Measurements from ENCODE around the gene CDHR5. TPM values are rescaled to one million over a fixed set of nuclear protein-coding genes. Genes with fewer than 3 reads are reported as not detected.

The CDHR5 gene
- total RNA-seq, 1 donor from 2014 or later = 1.0 TPM

DNA sequence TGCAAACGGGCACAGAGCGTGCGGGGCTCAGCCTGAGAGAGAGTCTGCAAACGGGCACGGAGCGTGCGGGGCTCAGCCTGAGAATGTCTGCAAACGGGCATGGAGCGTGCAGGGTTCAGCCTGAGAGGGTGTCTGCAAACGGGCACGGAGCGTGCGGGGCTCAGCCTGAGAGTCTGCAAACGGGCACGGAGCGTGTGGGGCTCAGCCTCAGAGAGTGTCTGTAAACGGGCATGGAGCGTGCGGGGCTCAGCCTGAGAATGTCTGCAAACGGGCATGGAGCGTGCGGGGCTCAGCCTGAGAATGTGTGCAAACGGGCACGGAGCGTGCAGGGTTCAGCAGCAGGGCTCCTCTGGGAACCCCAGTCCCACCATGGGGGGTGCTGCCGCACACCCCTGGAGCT lies 35.0 kb downstream of the CDHR5 start:
- Histone ChIP-seq H3K36me3 (ENCODE audit: control insufficient read depth in 3 of 3, insufficient read depth in 3 of 3, low read length in 3 of 3) (peaks cover 57 to 69% (median 62%) of the 10 kb centered on the region in 3 donors), H3K9me3 (ENCODE audit: control insufficient read depth in 3 of 3, low read length in 3 of 3) (no peaks in the 10 kb centered on the region), H3K27me3 (ENCODE audit: control insufficient read depth in 3 of 3, insufficient read depth in 3 of 3, low read length in 3 of 3) (no peaks in the 10 kb centered on the region), H3K27ac (ENCODE audit: low read depth, low read length) (no peak overlapping the region), H3K4me1 (ENCODE audit: control insufficient read depth in 3 of 3, insufficient read depth in 3 of 3, low read length in 3 of 3) (no peaks in the 10 kb centered on the region), H3K4me3 (ENCODE audit: low read length in 3 of 3) (no peak overlapping the region), H3K9ac (ENCODE audit: low read depth in 1 of 3, low read length in 3 of 3) (no peak overlapping the region)

DNA sequence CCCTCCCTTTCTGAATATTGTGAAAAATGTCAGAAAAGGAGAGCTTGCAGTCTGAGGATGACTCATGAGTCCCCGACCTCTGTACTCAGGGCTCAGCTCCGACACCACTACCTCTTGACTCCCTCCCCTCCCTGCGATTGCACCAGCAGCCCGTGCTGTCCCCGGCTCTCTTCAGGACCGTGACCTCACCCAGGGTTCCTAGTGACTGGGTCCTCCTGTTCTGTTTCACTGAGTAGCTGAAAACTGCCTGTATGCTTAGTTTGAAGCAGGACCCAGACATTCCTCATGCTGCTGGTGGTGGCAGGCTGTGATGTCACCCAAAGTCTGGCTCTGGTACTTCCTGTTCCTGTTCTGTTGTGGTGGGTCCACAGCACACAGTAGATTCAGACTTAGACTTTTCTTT lies 36.8 kb downstream of the CDHR5 start:
- no peaks in the 10 kb centered on the region for H3K9me3 ChIP-seq (ENCODE audit: control insufficient read depth in 3 of 3, low read length in 3 of 3)
- no peak overlapping the region for H3K4me3 ChIP-seq (ENCODE audit: low read length in 3 of 3)
- H3K4me1 ChIP-seq (ENCODE audit: control insufficient read depth in 3 of 3, insufficient read depth in 3 of 3, low read length in 3 of 3) = no peaks in the 10 kb centered on the region
- H3K9ac ChIP-seq (ENCODE audit: low read depth in 1 of 3, low read length in 3 of 3) = no peak overlapping the region
- H3K27ac ChIP-seq (ENCODE audit: low read depth, low read length) = no peak overlapping the region
- peaks cover 53 to 62% (median 59%) of the 10 kb centered on the region in 3 donors for H3K36me3 ChIP-seq (ENCODE audit: control insufficient read depth in 3 of 3, insufficient read depth in 3 of 3, low read length in 3 of 3)
- no peaks in the 10 kb centered on the region for H3K27me3 ChIP-seq (ENCODE audit: control insufficient read depth in 3 of 3, insufficient read depth in 3 of 3, low read length in 3 of 3)

DNA sequence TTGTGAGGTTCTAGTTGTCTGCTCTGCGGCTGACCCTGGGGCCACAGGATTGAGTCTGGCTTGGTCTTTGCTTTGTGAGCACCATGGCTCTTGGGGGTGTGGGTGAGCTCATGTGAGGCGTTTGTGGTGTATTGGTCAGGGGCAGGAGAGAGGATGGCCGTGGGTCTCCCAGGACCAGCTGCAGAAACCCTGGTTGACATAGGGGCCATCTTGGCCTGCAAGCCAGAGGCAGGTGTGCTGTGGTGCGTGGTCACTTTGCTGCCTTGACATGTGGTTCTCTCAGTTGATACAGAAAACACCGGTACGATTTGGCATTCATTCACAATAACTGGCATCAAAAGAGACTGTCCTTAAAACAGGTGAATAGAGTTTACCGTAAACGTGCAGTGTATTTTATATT lies 37.2 kb downstream of the CDHR5 start:
- Histone ChIP-seq H3K27ac (ENCODE audit: low read depth, low read length) (no peak overlapping the region), H3K9ac (ENCODE audit: low read depth in 1 of 3, low read length in 3 of 3) (no peak overlapping the region), H3K4me3 (ENCODE audit: low read length in 3 of 3) (no peak overlapping the region), H3K9me3 (ENCODE audit: control insufficient read depth in 3 of 3, low read length in 3 of 3) (no peaks in the 10 kb centered on the region), H3K36me3 (ENCODE audit: control insufficient read depth in 3 of 3, insufficient read depth in 3 of 3, low read length in 3 of 3) (peaks cover 49 to 58% (median 54%) of the 10 kb centered on the region in 3 donors), H3K27me3 (ENCODE audit: control insufficient read depth in 3 of 3, insufficient read depth in 3 of 3, low read length in 3 of 3) (no peaks in the 10 kb centered on the region), H3K4me1 (ENCODE audit: control insufficient read depth in 3 of 3, insufficient read depth in 3 of 3, low read length in 3 of 3) (no peaks in the 10 kb centered on the region)

DNA sequence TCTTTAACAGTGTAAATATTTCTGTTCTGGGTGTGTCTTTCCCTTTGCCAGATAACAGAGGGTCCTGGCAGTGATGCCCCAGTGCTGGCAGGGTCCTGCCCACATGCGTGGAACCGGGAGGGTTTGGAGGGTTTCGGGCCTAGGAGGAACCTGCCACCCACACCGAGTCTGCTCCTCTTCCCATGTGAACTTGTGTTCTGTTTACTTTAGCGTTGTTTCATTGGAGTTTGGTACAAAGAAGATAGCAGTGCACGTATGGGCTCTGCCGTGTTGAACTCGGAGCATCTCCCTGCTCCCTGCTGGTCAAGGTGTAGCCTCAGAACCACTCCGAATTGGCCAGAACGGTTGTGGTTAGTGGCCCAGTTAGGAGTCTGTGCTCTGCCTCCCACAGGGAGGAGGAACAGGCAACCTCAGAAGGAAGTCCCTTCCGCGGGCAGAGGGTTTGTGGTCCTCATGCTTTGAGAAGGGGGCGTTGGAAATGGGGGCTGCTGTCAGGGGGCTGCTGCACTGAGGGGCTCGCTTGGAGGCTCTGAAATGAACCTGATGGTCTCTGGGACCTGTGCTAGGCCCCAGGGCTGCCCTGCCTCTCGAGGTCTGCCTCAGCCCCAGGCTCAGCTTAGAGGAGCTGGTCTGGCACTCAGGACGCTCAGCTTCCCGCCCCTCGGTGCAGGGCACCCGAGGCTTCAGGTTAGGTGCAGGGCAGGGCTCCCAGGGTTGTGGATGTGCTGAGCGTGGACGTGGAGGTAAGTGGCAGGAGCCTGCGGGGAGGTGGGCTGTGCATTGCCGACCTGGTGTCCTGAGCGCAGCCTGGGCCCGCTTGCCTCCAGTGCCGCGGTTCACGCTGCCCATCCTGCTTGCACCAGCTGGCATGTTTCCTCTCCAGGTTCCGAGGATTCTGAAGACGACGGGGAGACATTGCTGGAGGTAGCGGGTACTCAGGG lies 38.1 kb downstream of the CDHR5 start:
- Histone ChIP-seq H3K9me3 (ENCODE audit: control insufficient read depth in 3 of 3, low read length in 3 of 3) (no peaks in the 10 kb centered on the region), H3K36me3 (ENCODE audit: control insufficient read depth in 3 of 3, insufficient read depth in 3 of 3, low read length in 3 of 3) (peaks cover 52 to 56% (median 56%) of the 10 kb centered on the region in 3 donors), H3K9ac (ENCODE audit: low read depth in 1 of 3, low read length in 3 of 3) (no peak overlapping the region), H3K4me3 (ENCODE audit: low read length in 3 of 3) (no peak overlapping the region), H3K27ac (ENCODE audit: low read depth, low read length) (no peak overlapping the region), H3K4me1 (ENCODE audit: control insufficient read depth in 3 of 3, insufficient read depth in 3 of 3, low read length in 3 of 3) (peaks cover 0 to 1% (median 0%) of the 10 kb centered on the region in 3 donors), H3K27me3 (ENCODE audit: control insufficient read depth in 3 of 3, insufficient read depth in 3 of 3, low read length in 3 of 3) (no peaks in the 10 kb centered on the region)

GRCh38 chr11:584287-584686 lies 40.5 kb downstream of the CDHR5 start:
- Histone ChIP-seq H3K36me3 (ENCODE audit: control insufficient read depth in 3 of 3, insufficient read depth in 3 of 3, low read length in 3 of 3) (peaks cover 37 to 42% (median 41%) of the 10 kb centered on the region in 3 donors), H3K27ac (ENCODE audit: low read depth, low read length) (no peak overlapping the region), H3K27me3 (ENCODE audit: control insufficient read depth in 3 of 3, insufficient read depth in 3 of 3, low read length in 3 of 3) (no peaks in the 10 kb centered on the region), H3K9ac (ENCODE audit: low read depth in 1 of 3, low read length in 3 of 3) (no peak overlapping the region), H3K9me3 (ENCODE audit: control insufficient read depth in 3 of 3, low read length in 3 of 3) (no peaks in the 10 kb centered on the region), H3K4me3 (ENCODE audit: low read length in 3 of 3) (no peak overlapping the region), H3K4me1 (ENCODE audit: control insufficient read depth in 3 of 3, insufficient read depth in 3 of 3, low read length in 3 of 3) (peaks cover 15 to 20% (median 16%) of the 10 kb centered on the region in 3 donors)

DNA sequence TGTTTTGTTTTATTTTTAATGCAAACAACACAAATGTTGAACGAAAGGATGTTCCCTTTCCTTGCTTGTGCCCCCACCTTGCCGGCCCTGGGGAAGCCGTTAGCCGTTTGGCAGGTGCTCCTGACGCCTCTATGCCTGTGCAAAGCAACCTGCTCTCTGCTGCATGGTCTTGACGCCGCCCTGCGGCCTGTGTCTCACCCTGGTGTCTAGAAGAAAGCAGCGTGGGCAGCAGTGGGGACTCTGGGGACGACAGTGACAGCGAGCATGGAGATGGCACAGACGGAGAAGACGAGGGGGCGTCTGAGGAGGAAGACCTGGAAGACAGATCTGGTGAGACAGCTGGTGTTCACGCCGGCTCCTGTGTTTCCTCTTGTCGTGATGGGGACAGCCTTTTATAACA lies 43.0 kb downstream of the CDHR5 start:
- Histone ChIP-seq H3K4me3 (ENCODE audit: low read length in 3 of 3) (no peak overlapping the region), H3K36me3 (ENCODE audit: control insufficient read depth in 3 of 3, insufficient read depth in 3 of 3, low read length in 3 of 3) (peaks cover 22 to 27% (median 25%) of the 10 kb centered on the region in 3 donors), H3K27me3 (ENCODE audit: control insufficient read depth in 3 of 3, insufficient read depth in 3 of 3, low read length in 3 of 3) (no peaks in the 10 kb centered on the region), H3K4me1 (ENCODE audit: control insufficient read depth in 3 of 3, insufficient read depth in 3 of 3, low read length in 3 of 3) (peaks cover 39 to 45% (median 39%) of the 10 kb centered on the region in 3 donors), H3K9me3 (ENCODE audit: control insufficient read depth in 3 of 3, low read length in 3 of 3) (no peaks in the 10 kb centered on the region), H3K9ac (ENCODE audit: low read depth in 1 of 3, low read length in 3 of 3) (no peak overlapping the region), H3K27ac (ENCODE audit: low read depth, low read length) (no peak overlapping the region)

DNA sequence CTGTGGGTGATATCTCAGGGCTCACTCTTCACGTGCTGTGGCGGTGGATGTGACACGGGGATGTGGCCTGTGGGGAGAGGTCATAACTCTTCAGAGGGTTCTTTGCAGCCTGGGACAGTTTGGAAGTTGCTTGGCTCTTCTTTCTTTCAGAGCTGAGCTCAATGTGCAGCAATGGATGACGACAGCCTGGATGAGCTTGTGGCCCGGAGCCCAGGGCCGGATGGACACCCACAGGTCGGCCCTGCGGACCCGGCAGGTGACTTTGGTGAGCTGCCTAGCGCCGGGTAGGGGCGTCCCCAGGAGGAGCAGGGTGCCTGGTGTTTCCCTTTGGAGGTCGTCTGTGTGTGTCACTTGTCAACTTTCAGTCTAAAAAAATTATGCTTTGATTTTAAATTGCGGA lies 43.4 kb downstream of the CDHR5 start:
- Histone ChIP-seq H3K4me1 (ENCODE audit: control insufficient read depth in 3 of 3, insufficient read depth in 3 of 3, low read length in 3 of 3) (peaks cover 39 to 45% (median 39%) of the 10 kb centered on the region in 3 donors), H3K9ac (ENCODE audit: low read depth in 1 of 3, low read length in 3 of 3) (no peak overlapping the region), H3K9me3 (ENCODE audit: control insufficient read depth in 3 of 3, low read length in 3 of 3) (no peaks in the 10 kb centered on the region), H3K27ac (ENCODE audit: low read depth, low read length) (no peak overlapping the region), H3K27me3 (ENCODE audit: control insufficient read depth in 3 of 3, insufficient read depth in 3 of 3, low read length in 3 of 3) (no peaks in the 10 kb centered on the region), H3K4me3 (ENCODE audit: low read length in 3 of 3) (no peak overlapping the region), H3K36me3 (ENCODE audit: control insufficient read depth in 3 of 3, insufficient read depth in 3 of 3, low read length in 3 of 3) (peaks cover 19 to 23% (median 20%) of the 10 kb centered on the region in 3 donors)

- no peaks in the 10 kb centered on the region for H3K9me3 ChIP-seq (ENCODE audit: control insufficient read depth in 3 of 3, low read length in 3 of 3)
- peaks cover 17 to 20% (median 19%) of the 10 kb centered on the region in 3 donors for H3K36me3 ChIP-seq (ENCODE audit: control insufficient read depth in 3 of 3, insufficient read depth in 3 of 3, low read length in 3 of 3)
- H3K9ac ChIP-seq (ENCODE audit: low read depth in 1 of 3, low read length in 3 of 3) = peak overlapping the region in 2 of 3 donors; percentile 45 to 47
- H3K27ac ChIP-seq (ENCODE audit: low read depth, low read length) = no peak overlapping the region
- H3K4me3 ChIP-seq (ENCODE audit: low read length in 3 of 3) = peak overlapping the region in 1 of 3 donors; percentile 6
- no peaks in the 10 kb centered on the region for H3K27me3 ChIP-seq (ENCODE audit: control insufficient read depth in 3 of 3, insufficient read depth in 3 of 3, low read length in 3 of 3)
- peaks cover 42 to 51% (median 44%) of the 10 kb centered on the region in 3 donors for H3K4me1 ChIP-seq (ENCODE audit: control insufficient read depth in 3 of 3, insufficient read depth in 3 of 3, low read length in 3 of 3)
Observed at GRCh38 chr11:579830-580601, 44.7 kb downstream of the CDHR5 start.

GRCh38 chr11:578276-579035 lies 46.3 kb downstream of the CDHR5 start:
- Histone ChIP-seq H3K4me3 (ENCODE audit: low read length in 3 of 3) (peak overlapping the region; percentile 92 to 98 (median 94)), H3K9ac (ENCODE audit: low read depth in 1 of 3, low read length in 3 of 3) (peak overlapping the region; percentile 87 to 97 (median 95)), H3K4me1 (ENCODE audit: control insufficient read depth in 3 of 3, insufficient read depth in 3 of 3, low read length in 3 of 3) (peaks cover 47 to 59% (median 51%) of the 10 kb centered on the region in 3 donors), H3K36me3 (ENCODE audit: control insufficient read depth in 3 of 3, insufficient read depth in 3 of 3, low read length in 3 of 3) (peaks cover 9 to 12% (median 10%) of the 10 kb centered on the region in 3 donors), H3K9me3 (ENCODE audit: control insufficient read depth in 3 of 3, low read length in 3 of 3) (no peaks in the 10 kb centered on the region), H3K27me3 (ENCODE audit: control insufficient read depth in 3 of 3, insufficient read depth in 3 of 3, low read length in 3 of 3) (no peaks in the 10 kb centered on the region), H3K27ac (ENCODE audit: low read depth, low read length) (no peak overlapping the region)

All from skeletal muscle tissue (tissue), 4 donors.